GM19351 (cell line): Measurements from ENCODE around the gene TBC1D4.
A peak's percentile ranks its signal among the peaks of the same experiment; 100 is the strongest.

Experiments
- ATAC-seq: cut with Tn5 transposase; IDR thresholded peaks from one replicate; pipeline ENCODE4 v1.9.1; 2021; ENCODE audit warnings: mild to moderate bottlenecking, moderate library complexity; ENCODE audit not compliant: unreplicated experiment

The TBC1D4 gene, protein sequence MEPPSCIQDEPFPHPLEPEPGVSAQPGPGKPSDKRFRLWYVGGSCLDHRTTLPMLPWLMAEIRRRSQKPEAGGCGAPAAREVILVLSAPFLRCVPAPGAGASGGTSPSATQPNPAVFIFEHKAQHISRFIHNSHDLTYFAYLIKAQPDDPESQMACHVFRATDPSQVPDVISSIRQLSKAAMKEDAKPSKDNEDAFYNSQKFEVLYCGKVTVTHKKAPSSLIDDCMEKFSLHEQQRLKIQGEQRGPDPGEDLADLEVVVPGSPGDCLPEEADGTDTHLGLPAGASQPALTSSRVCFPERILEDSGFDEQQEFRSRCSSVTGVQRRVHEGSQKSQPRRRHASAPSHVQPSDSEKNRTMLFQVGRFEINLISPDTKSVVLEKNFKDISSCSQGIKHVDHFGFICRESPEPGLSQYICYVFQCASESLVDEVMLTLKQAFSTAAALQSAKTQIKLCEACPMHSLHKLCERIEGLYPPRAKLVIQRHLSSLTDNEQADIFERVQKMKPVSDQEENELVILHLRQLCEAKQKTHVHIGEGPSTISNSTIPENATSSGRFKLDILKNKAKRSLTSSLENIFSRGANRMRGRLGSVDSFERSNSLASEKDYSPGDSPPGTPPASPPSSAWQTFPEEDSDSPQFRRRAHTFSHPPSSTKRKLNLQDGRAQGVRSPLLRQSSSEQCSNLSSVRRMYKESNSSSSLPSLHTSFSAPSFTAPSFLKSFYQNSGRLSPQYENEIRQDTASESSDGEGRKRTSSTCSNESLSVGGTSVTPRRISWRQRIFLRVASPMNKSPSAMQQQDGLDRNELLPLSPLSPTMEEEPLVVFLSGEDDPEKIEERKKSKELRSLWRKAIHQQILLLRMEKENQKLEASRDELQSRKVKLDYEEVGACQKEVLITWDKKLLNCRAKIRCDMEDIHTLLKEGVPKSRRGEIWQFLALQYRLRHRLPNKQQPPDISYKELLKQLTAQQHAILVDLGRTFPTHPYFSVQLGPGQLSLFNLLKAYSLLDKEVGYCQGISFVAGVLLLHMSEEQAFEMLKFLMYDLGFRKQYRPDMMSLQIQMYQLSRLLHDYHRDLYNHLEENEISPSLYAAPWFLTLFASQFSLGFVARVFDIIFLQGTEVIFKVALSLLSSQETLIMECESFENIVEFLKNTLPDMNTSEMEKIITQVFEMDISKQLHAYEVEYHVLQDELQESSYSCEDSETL (N-terminal part only)

GRCh38 chr13:75482070-75482819, at the start of gene TBC1D4:
Gene TBC1D4, minus strand, starts transcription at chr13:75482169. Its CDS starts 402 bp downstream, at chr13:75481767.
- ATAC-seq = peak; percentile 68

DNA sequence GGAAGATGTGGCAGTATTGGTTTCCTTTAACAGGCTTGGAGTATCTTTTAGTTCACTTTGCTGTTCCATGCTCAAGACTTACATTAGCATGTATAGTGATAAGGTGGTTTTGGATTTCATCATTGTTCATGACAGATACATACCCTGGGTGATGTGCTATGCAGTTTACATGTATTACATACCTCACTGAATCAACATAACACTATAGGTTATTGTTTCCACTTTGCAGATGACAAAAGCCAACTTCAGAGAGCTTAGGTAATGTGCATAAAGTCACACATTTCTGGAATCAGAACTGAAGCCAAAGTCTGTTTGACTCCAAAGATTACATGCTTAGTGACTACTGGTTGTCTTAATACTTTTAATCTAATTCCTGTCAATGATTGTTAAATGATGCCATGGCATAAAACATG, 48.6 kb upstream of the TBC1D4 start:
- no peak for ATAC-seq

DNA sequence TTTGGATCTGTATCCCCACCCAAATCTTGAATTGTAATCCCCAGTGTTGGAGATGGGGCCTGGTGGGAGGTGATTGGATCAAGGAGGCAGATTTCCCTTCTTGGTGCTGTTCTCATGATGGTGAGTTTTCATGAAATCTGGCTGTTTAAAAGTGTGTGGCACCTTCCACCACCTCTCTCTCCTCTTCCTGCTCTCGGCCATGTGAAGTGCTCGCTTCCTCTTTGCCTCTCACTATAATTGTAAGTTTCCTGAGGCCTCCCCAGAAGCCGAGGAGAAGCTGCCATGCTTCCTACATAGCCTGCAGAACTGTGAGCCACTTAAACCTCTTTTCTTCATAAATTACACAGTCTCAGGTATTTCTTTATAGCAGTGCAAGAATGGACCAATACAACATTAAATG, 40.0 kb upstream of the TBC1D4 start:
- peak; percentile 51 for ATAC-seq

GRCh38 chr13:75518439-75519088, 36.6 kb upstream of the TBC1D4 start:
- ATAC-seq = no peak

DNA sequence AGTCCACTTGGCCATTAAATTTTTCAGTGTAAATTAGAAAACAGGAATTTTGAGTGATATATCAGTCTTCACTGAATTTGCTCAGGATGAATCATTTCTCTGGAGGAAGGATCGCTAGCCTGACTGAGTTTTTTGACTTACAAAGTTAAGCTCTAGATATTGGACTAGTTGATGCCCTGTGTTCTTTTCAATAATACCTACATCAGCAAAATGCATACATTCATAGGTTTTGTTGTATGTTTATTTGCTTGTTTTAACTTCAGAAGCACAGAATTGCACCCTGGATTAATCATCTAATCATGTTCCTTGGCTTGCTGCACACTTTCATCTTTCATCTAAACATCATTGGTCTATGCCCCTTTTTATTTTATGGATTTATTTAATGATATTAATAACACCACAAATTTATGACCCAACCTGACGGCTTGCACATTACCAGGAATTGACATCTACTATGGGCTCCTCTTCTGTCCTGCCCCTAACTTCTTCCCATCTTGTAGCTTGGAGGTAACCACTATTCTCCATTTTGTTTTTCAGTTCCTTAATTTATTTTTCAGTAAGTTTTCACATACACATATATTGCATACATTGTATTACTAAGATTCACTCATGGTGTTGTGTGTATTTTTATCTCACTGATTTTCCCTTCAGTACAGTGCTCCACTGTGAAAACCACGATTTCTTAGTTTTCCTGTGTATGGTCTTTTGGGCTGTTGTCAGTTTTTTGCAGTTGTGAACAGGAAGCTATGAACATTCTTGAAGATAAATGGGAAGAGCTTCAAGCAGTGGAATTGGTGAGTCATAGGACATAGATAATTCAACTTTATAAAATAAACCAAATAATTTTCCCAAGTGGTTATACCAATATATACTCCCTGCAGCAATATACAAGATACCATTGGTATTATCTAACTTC, 32.4 kb upstream of the TBC1D4 start:
- peak; percentile 40 for ATAC-seq

DNA sequence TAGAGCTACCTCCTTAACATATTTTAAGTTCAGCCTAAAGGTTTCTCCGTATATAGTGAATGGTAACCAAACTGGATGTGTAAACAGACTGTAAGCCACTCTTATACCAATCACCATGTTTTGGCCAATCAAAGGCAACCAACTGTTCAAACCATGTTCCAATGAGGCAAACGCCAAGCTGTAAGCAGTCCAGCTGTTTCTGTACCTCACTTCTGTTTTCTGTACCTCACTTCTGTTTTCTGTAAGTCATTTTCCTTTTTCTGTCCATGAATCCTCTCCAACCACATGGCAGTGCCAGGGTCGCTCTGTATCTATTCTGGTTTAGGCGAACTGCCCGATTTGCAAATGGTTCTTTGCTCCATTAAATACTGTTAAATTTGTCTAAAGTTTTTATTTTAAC, 31.3 kb upstream of the TBC1D4 start:
- ATAC-seq = no peak

DNA sequence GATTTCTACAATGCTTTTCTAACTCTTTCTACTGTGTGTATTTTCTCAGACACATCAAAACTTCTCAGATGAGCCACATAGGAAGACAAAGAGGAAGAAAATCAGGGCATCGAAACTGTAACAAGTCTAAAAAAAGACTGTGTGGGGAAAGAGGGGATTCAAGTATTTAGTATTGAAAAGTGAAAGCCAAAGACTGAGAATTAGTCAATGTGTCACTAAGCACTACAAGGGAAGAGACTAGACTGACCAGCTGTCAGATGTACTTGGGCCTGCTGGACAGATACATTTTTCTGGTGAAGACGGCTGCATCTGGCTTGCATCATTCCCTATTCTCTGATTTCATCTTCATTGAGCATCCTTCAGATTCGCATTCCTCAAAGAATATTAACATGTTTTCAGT, 30.3 kb upstream of the TBC1D4 start:
- peak; percentile 83 for ATAC-seq

DNA sequence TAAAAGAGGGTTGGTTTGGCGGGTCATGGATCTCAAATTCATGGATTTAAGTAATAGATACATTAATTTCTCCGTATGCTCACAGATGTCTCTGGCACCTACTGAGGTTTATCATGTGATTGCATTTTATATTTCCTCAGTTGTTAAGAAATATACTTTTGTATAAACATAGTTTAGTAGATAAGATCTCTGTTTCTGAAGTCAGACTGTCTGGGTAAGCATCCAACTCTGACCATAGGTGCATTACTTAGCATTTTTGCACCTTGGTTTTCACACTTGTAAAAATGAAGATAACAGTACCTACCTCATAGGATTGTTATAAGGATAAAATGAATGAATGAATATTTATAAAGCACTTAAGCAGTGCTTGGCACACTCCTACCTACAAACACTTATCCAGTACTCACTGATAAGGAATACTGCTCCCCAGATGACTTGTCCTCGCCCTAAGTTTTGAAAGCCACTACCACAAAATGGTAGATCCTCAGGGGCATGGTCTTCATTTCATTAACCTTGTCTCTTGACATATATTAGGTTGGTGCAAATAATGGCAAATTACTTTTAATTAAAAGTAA, 29.2 kb upstream of the TBC1D4 start:
- no peak for ATAC-seq

DNA sequence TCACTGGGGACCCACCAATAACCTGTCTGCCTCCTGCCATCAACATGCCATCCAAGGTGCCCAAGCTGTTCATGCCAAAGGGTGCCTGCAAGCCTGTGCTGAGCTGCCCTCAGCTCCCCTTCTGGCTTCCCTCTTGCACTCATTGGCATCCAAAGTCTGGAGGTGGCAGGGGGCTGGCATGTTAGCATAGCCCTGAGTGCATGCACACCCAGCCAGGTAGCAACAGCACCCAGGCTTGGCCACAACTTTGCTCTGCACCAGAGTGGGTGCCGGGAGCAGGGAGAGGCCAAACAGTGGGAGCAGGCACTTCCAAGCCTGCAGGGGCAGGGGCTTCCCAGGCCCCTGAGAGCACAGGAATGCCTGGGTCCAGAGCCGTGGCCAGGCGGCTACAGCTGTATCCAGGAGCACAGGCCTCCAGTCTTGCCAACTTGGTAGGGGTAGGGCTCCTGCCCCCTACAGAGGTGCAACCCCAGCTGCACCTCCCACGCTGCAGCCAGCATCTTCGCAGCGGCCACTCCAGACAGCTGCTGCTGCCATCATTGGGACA, 26.1 kb upstream of the TBC1D4 start:
- no peak for ATAC-seq

- peak; percentile 37 for ATAC-seq
These were observed 25.3 kb upstream of the TBC1D4 start for GRCh38 chr13:75507027-75508001.

DNA sequence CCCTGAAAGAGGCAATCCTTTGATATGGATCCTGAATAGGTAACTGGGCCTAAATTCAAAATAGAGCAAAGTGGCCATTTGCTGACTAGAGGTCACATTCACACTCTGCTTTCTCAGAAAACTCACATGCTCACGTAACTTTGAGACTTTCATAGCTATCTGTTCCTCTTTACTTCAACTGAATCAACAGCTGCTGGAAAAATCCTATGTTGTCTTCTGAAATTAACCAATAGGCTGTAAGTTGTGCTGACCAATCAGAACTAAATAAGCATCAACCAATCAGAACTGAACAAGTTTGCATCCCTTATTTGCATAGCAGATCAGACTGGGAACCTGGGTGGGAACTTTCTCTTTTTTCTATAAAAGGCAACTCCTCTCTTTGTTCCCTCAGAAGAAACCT, 24.0 kb upstream of the TBC1D4 start:
- ATAC-seq = no peak

GRCh38 chr13:75505327-75505726, 23.4 kb upstream of the TBC1D4 start:
- ATAC-seq = no peak

DNA sequence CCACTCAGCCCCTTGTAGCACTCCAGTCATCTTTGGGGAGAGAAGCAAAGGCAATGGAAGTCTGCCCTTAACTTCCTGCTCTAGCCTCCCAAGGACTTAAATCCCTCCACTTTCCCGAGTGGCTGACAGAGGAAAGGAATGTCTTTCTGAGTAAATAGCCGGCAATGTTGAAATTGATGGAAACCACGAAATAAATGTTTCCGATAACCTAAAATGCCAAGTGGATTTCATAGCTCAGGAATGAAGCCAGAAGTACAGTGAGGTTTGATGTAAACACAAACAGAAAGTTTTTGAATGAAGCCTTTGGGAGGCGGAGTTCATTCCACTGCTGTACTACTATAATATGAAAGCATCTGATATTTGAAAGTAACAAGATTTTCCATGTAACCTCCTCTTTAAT, 14.0 kb upstream of the TBC1D4 start:
- no peak for ATAC-seq

- no peak for ATAC-seq
These were observed 12.5 kb upstream of the TBC1D4 start for GRCh38 chr13:75494491-75494890.

DNA sequence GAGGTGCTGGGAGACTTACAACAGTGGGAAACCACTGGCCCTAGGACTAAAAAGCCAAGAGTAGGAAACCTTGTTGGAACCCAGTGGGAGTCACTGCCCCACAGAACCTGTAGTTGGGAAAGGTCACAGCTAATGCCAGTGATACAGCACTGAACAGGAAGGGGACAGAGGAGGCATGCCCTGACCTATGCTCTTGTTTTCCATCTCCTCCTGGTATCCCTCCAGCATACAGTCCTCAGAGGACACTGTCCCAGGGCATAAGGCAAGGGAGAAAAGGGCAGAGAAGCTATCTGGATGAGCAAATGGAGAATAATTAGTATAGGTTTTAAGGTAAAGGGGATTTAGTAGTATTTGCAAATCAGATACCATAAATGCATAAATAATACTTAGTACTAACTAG, 11.2 kb upstream of the TBC1D4 start:
- ATAC-seq = no peak

GRCh38 chr13:75492389-75492788, 10.4 kb upstream of the TBC1D4 start:
- no peak for ATAC-seq

- ATAC-seq = no peak
These were observed 9.4 kb upstream of the TBC1D4 start for GRCh38 chr13:75491376-75491775.
